Islet of Langerhans (tissue), 1 donor: Measurements from ENCODE around the gene HPCAL1.

Experiments used
- FAIRE-seq: peaks from one replicate; lab custom pipeline; 2011; peaks lifted over from hg19 to GRCh38; lab: Jason Lieb, UNC

HPCAL1 gene

GRCh38 chr2:10408649-10409579 lies 106.2 kb downstream of the HPCAL1 start:
- FAIRE-seq = no peak

- FAIRE-seq = no peak
These were observed 107.5 kb downstream of the HPCAL1 start for GRCh38 chr2:10410001-10410822.

- FAIRE-seq = no peak
These were observed 108.2 kb downstream of the HPCAL1 start for GRCh38 chr2:10410823-10411437.

GRCh38 chr2:10411557-10411956 lies 108.9 kb downstream of the HPCAL1 start:
- no peak for FAIRE-seq

GRCh38 chr2:10412380-10412779 lies 109.7 kb downstream of the HPCAL1 start:
- no peak for FAIRE-seq

GRCh38 chr2:10413503-10413902 lies 110.8 kb downstream of the HPCAL1 start:
- FAIRE-seq = no peak

GRCh38 chr2:10413991-10414451 lies 111.3 kb downstream of the HPCAL1 start:
- FAIRE-seq = no peak

- no peak for FAIRE-seq
These were observed 111.9 kb downstream of the HPCAL1 start for GRCh38 chr2:10414591-10414990.

- FAIRE-seq = no peak
These were observed 112.3 kb downstream of the HPCAL1 start for GRCh38 chr2:10415048-10415447.

GRCh38 chr2:10415640-10416039 lies 112.9 kb downstream of the HPCAL1 start:
- FAIRE-seq = no peak

GRCh38 chr2:10417551-10418335 lies 115.0 kb downstream of the HPCAL1 start:
- FAIRE-seq = no peak

GRCh38 chr2:10419553-10420257 lies 117.0 kb downstream of the HPCAL1 start:
- no peak for FAIRE-seq

GRCh38 chr2:10422251-10422650 lies 119.5 kb downstream of the HPCAL1 start:
- no peak for FAIRE-seq

GRCh38 chr2:10422732-10423399 lies 120.2 kb downstream of the HPCAL1 start:
- no peak for FAIRE-seq

- FAIRE-seq = no peak
These were observed 120.7 kb downstream of the HPCAL1 start for GRCh38 chr2:10423400-10423774.

- FAIRE-seq = no peak
These were observed 121.3 kb downstream of the HPCAL1 start for GRCh38 chr2:10424051-10424450.

GRCh38 chr2:10424916-10425505 lies 122.3 kb downstream of the HPCAL1 start:
- FAIRE-seq = no peak

GRCh38 chr2:10425699-10426098 lies 123.0 kb downstream of the HPCAL1 start:
- FAIRE-seq = no peak

GRCh38 chr2:10426726-10427617 lies 124.3 kb downstream of the HPCAL1 start:
- no peak for FAIRE-seq
